ENCODE results near the gene CHKB. TPM values are rescaled to one million over a fixed set of nuclear protein-coding genes. Genes with fewer than 3 reads are reported as not detected.

CHKB gene
- total and polyA plus RNA-seq, 8 donors, result 20.4 to 283 (median 31.7) TPM

DNA sequence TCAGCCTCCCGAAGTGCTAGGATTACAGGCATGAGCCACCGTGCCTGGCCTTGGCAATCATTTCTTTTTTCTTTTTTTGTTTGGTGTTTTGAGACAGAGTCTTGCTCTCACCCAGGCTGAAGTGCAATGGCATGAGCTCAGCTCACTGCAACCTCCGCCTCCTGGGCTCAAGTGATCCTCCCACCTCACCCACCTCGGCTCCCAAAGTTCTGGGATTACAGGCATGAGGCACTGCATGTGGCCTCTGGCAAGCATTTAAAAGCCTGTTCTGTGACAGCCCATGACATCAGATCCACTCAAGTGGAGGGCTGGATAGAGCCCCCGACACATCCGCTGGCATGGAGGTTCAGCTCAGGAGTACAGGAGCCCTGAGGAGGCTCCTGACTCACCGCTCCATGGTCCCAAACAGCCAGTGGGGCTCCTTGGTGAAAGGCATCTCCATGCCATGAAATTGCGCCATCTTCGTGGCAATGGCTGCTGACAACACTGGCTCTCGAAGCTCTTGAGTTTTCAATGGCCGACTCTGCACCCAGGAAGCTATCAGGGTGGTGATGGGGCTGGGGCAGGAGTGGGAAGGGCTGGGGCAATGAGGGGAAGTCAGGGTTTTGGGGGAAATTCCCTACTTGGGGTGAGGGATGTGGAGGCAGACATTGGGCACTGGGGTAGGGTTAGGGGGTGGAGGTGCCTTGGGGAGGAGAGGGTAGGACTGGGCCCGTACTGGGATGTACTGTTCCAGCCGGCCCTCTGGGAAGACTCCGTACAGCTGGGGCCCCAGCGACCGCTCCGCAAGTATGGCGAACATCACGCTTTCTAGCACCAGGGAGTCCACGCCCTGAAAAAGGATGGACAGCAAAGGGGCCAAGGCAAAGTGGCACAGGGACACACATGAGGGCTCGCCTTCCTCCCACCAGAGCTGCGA, 1.4 kb downstream of the CHKB start:
- Histone ChIP-seq H3K27ac (no peak overlapping the region), H3K9me3 (no peaks in the 10 kb centered on the region), H3K27me3 (no peaks in the 10 kb centered on the region), H3K4me1 (peaks cover 0 to 10% (median 0%) of the 10 kb centered on the region in 3 donors), H3K4me3 (peak overlapping the region; percentile 70 to 91 (median 88)), H3K36me3 (no peaks in the 10 kb centered on the region)
- TF ChIP-seq, protein P1, sequence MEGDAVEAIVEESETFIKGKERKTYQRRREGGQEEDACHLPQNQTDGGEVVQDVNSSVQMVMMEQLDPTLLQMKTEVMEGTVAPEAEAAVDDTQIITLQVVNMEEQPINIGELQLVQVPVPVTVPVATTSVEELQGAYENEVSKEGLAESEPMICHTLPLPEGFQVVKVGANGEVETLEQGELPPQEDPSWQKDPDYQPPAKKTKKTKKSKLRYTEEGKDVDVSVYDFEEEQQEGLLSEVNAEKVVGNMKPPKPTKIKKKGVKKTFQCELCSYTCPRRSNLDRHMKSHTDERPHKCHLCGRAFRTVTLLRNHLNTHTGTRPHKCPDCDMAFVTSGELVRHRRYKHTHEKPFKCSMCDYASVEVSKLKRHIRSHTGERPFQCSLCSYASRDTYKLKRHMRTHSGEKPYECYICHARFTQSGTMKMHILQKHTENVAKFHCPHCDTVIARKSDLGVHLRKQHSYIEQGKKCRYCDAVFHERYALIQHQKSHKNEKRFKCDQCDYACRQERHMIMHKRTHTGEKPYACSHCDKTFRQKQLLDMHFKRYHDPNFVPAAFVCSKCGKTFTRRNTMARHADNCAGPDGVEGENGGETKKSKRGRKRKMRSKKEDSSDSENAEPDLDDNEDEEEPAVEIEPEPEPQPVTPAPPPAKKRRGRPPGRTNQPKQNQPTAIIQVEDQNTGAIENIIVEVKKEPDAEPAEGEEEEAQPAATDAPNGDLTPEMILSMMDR (IDR thresholded peaks at IDR 0.05), result no peak
- FAIRE-seq (no peak), DNase-seq (peak in 2 of 6 donors; percentile 49 to 59), ATAC-seq (no peak)
- WGBS, 2 donors, result 86 to 93% methylated on average over 22 of the region's 22 CpGs
- intact Hi-C loops (cut with DNase I), result no loop called here

DNA sequence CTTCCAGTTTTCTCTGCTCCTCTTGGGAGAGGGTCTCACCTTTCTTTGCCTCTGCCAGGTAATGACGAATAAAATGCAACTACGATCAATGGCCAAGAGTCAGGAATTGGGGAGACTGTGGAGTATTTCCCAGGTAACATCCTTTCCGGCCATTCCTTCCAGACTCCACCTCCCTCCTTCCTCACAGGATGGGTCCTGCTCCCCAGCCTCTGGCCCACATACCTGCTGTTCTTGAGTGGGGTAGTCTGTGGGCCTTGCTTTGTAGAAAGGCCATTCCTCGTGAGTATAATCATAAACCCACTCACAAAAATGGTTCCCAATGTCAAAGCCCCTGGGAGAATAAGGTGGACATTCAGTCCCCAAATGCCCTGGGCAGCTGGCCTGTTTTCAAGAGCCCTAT, 2.9 kb downstream of the CHKB start:
- peaks cover 0 to 10% (median 0%) of the 10 kb centered on the region in 3 donors for H3K4me1 ChIP-seq
- H3K27ac ChIP-seq, result no peak overlapping the region
- FAIRE-seq, result no peak
- no peaks in the 10 kb centered on the region for H3K36me3 ChIP-seq
- ATAC-seq, result no peak
- TF ChIP-seq, protein P1 (IDR thresholded peaks at IDR 0.05), result no peak
- H3K4me3 ChIP-seq, result no peak overlapping the region
- H3K27me3 ChIP-seq, result no peaks in the 10 kb centered on the region
- intact Hi-C loops (cut with DNase I), result no loop called here
- 93 to 94% methylated on average over 4 of the region's 4 CpGs for WGBS, 2 donors
- no peak for DNase-seq
- H3K9me3 ChIP-seq, result no peaks in the 10 kb centered on the region

DNA sequence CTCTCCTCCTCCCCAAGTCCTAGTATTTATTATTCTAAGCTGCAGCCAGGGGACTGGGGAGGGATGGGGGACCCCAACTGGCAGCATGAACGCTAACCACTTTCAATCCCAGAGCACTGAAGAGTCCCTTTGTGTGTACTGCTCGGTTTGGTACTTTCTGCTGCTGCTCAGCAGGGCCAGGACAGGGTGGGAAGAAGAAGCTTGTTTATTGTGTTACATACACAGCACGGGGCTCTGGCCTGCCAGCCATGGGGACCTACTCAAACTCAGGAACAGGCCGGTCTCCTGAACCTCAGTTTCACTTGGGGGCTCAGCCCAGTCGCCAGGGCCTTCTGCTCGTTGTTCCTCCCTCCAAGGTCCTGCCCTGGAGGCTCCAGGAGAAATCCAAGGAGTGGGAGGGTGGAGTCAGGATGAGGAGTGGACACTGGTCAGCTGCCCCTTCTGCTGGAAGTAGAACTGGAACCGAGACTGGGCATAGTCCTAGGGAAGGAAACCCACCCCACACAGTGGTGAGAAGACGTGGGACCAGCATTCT, 3.8 kb downstream of the CHKB start:
- no peak for ATAC-seq
- no peaks in the 10 kb centered on the region for H3K9me3 ChIP-seq
- peaks cover 0 to 10% (median 0%) of the 10 kb centered on the region in 3 donors for H3K4me1 ChIP-seq
- no peaks in the 10 kb centered on the region for H3K36me3 ChIP-seq
- H3K27ac ChIP-seq, result no peak overlapping the region
- TF ChIP-seq, protein P1 (IDR thresholded peaks at IDR 0.05), result no peak
- no peaks in the 10 kb centered on the region for H3K27me3 ChIP-seq
- WGBS, 2 donors, result 74 to 77% methylated on average over 8 of the region's 8 CpGs
- DNase-seq, result no peak
- H3K4me3 ChIP-seq, result no peak overlapping the region
- intact Hi-C loops (cut with DNase I), result no loop called here
- no peak for FAIRE-seq

DNA sequence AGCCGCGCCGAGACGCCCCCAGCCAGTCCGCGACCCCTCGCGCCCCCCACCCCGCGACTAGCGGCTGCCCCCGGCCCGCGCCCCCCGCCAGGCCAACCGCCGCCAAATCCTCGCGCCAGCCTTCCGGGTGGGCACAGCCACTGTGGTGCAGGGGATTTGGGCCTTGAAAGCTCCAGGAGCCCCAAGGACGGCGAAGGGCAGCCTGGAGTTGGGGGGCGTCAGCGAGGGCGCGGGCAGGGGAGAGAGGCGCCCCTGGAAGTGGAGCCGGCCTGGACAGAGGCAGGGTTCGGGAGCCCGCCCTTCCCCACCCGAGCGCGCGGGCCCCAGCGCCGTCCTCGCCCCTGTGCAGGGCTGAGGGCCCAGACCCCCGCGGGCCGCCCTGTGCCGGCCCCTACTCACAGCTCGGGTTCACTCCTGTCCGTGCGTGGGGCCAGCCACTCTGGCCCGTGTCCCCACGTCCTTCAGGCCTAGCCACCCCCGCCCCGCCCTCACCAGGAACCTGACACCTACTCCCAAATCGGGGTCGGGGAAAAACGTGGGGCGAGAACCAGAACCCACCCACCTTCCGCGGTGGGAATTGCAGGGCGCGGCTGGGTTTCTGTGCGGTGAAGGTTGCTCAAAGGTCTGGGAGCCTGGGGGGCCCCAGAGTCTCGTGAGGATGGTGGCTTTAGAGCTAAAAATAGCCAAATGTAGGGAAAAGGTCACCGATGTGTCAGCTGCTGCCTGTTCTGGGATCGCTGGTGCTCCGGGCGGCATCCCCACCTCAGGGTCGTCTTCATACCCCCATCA, 4.5 kb downstream of the CHKB start, which contains the start of gene CPT1B:
CPT1B (minus strand) TSS at position 441 of the 789 bp plus-strand sequence. CDS start 512 bp downstream, outside the sequence.
- H3K27ac ChIP-seq, result no peak within 1 kb of the TSS
- H3K4me3 ChIP-seq, result no peak within 1 kb of the TSS
- WGBS, 2 donors, result 44 to 46% methylated on average over 54 to 63 of the region's 63 CpGs
- H3K9me3 ChIP-seq, result no peaks in the 10 kb centered on the region
- FAIRE-seq (no peak), ATAC-seq (no peak), DNase-seq (peak in 1 of 6 donors; percentile 72)
- no peaks in the 10 kb centered on the region for H3K27me3 ChIP-seq
- intact Hi-C loops (cut with DNase I), result no loop called here
- H3K36me3 ChIP-seq, result no peaks in the 10 kb centered on the region
- peaks cover 0 to 4% (median 0%) of the 10 kb centered on the region in 3 donors for H3K4me1 ChIP-seq
- TF ChIP-seq, protein P1 (IDR thresholded peaks at IDR 0.05), result no peak
